Measurements from ENCODE around the gene ANO2.

Gene ANO2

GRCh38 chr12:5692850-5693249, 252.2 kb downstream of the ANO2 start:
- DNase-seq: no peak
- Histone ChIP-seq H3K27me3 (no peaks in the 10 kb centered on the region), H3K36me3 (no peaks in the 10 kb centered on the region), H3K27ac (no peak overlapping the region), H3K4me1 (no peaks in the 10 kb centered on the region), H3K9me3 (peaks cover 0 to 5% (median 4%) of the 10 kb centered on the region in 3 donors), H3K4me3 (no peak overlapping the region)
- no peak for TF ChIP-seq CTCF (IDR thresholded peaks at IDR 0.05)
- intact Hi-C loops (cut with DNase I; ENCODE audit: low total_unique reads): no loop called here

GRCh38 chr12:5691943-5692342, 253.1 kb downstream of the ANO2 start:
- DNase-seq: no peak
- Histone ChIP-seq H3K4me3 (no peak overlapping the region), H3K9me3 (no peaks in the 10 kb centered on the region), H3K27me3 (no peaks in the 10 kb centered on the region), H3K4me1 (no peaks in the 10 kb centered on the region), H3K36me3 (no peaks in the 10 kb centered on the region), H3K27ac (no peak overlapping the region)
- TF ChIP-seq CTCF (IDR thresholded peaks at IDR 0.05): no peak
- intact Hi-C loops (cut with DNase I; ENCODE audit: low total_unique reads): no loop called here

GRCh38 chr12:5690240-5690639, 254.8 kb downstream of the ANO2 start:
- Histone ChIP-seq H3K9me3 (no peaks in the 10 kb centered on the region), H3K27me3 (peaks cover 0 to 7% of the 10 kb centered on the region in 2 donors), H3K36me3 (no peaks in the 10 kb centered on the region), H3K4me3 (no peak overlapping the region), H3K4me1 (no peaks in the 10 kb centered on the region), H3K27ac (no peak overlapping the region)
- TF ChIP-seq CTCF (IDR thresholded peaks at IDR 0.05): no peak
- DNase-seq: no peak
- intact Hi-C loops (cut with DNase I; ENCODE audit: low total_unique reads): no loop called here

- TF ChIP-seq CTCF (IDR thresholded peaks at IDR 0.05): no peak
- H3K9me3 ChIP-seq: no peaks in the 10 kb centered on the region
- no peak overlapping the region for H3K4me3 ChIP-seq
- peaks cover 0 to 8% of the 10 kb centered on the region in 2 donors for H3K27me3 ChIP-seq
- intact Hi-C loops (cut with DNase I; ENCODE audit: low total_unique reads): no loop called here
- H3K36me3 ChIP-seq: no peaks in the 10 kb centered on the region
- no peak for DNase-seq
- H3K4me1 ChIP-seq: no peaks in the 10 kb centered on the region
- H3K27ac ChIP-seq: no peak overlapping the region
Observed at GRCh38 chr12:5689773-5690172, 255.3 kb downstream of the ANO2 start.

GRCh38 chr12:5688226-5688625, 256.8 kb downstream of the ANO2 start:
- no peak overlapping the region for H3K4me3 ChIP-seq
- no peak overlapping the region for H3K27ac ChIP-seq
- H3K9me3 ChIP-seq: no peaks in the 10 kb centered on the region
- peaks cover 0 to 8% of the 10 kb centered on the region in 2 donors for H3K27me3 ChIP-seq
- TF ChIP-seq CTCF (IDR thresholded peaks at IDR 0.05): no peak
- H3K4me1 ChIP-seq: no peaks in the 10 kb centered on the region
- H3K36me3 ChIP-seq: no peaks in the 10 kb centered on the region
- no peak for DNase-seq
- intact Hi-C loops (cut with DNase I; ENCODE audit: low total_unique reads): no loop called here

GRCh38 chr12:5685935-5686334, 259.1 kb downstream of the ANO2 start:
- no peak for TF ChIP-seq CTCF (IDR thresholded peaks at IDR 0.05)
- Histone ChIP-seq H3K27ac (no peak overlapping the region), H3K9me3 (no peaks in the 10 kb centered on the region), H3K4me1 (no peaks in the 10 kb centered on the region), H3K36me3 (no peaks in the 10 kb centered on the region), H3K27me3 (peaks cover 0 to 8% of the 10 kb centered on the region in 2 donors), H3K4me3 (no peak overlapping the region)
- intact Hi-C loops (cut with DNase I; ENCODE audit: low total_unique reads): no loop called here
- DNase-seq: no peak
